Measurements from ENCODE around the gene ANO1.

Gene ANO1

DNA sequence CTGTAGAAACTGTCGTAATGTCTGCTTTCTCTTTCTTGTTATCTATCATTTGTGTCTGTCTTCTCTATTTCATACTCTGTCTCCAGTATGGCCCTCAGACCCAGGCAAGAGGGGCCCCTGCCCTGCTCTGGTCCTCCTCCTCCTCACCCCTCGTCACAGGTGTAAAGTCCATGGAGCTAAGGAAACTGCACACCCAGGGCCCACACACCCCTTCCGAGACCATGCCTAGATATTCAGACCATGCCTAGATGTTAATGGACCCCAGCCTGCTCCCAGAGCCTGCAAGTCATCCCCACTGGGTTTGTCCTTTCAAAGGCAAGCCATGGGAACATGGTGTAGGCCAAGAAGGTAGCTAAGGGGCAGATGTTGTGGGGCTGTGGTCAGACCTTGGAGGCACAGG lies 24.1 kb upstream of the ANO1 start:
- DNase-seq = no peak

DNA sequence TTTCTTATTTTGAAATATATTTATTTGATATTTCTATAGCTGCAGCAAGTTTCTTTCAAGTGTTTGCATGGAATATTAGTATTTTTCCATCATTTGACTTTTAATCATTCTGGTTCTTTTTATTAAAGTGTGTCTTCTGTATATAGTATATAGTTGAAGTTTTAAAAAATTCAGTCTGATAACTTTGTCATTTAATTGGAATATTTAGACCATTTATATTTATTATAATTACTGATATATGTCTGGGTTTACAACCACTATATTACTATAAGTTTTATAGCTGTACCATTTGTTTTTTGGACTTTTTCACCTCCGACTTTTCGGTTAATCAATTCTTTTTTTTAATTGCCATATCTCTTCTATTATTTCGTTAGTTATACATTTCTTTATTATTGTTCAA lies 22.7 kb upstream of the ANO1 start:
- DNase-seq = no peak

DNA sequence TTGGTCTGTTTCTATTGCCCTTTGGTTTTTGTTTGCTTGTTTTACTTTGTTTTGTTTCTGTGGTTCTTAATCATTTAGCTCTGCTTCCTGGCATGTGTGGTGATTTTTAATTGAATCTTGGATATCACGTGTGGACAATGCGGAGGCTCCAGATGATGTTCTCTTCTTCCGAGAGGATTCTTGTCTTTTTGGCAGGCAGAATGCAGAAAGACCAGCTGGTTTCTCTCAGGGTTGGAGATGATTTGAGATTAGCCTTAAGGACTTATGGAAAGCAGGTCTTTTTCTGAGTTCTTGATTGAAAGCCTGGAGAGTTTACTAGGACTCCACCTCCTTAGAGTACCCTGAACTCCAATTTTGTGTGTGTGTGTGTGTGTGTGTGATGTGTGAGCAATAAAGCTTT lies 21.0 kb upstream of the ANO1 start:
- DNase-seq = no peak

- no peak for DNase-seq
These were observed 18.1 kb upstream of the ANO1 start for GRCh38 chr11:70059971-70060370.

DNA sequence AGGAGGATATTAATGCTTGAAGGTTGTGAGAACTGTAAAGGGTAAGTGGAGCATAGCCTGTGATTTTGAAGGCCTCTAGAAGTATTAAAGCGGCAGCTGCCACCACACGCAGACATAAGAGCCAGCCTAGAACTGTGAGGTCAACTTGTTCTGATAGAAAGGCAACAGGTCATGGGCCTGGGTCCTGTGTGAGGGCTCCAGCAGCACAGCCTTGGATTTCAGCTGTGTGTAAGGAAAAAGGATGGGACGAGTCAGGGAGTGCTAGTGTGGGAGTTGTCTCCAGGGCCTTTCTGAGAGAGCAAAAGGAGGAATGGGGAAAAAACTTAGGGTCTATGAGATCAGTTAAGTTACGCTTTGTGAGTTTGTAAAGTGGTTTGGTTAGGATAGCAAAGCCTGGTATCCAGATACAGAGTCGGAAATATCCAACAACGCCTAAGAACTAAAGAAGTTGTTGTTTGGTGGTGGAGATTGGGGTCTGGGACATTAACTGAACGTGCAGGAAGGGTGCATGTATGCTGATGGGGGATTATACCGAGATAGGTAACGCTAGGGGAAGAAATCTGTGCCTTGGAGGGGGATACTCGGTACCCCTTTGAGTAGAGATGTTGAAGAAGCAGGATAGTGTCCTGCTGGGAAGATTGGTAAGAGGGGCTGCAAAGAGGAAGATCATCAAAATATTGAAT lies 17.4 kb upstream of the ANO1 start:
- DNase-seq = no peak

DNA sequence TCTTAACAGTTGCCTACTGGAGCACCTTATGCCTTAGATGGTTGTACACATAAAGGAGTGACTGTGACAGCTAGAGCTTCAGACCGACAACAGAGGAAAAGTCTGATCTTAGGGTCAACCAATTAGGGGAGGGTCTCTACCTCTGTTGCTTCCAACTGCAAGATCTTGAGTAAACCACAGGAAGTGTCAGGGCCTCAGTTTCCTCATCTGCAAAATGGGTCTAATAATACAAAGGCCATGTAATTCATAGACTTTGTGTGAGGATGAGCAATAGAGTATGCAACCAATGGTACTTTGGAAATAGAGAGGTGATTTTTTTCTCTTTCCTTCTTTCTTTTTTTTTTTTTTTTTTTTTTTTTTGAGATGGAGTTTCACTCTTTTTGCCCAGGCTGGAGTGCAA lies 16.4 kb upstream of the ANO1 start:
- no peak for DNase-seq

GRCh38 chr11:70063121-70063520 lies 15.0 kb upstream of the ANO1 start:
- DNase-seq = no peak

DNA sequence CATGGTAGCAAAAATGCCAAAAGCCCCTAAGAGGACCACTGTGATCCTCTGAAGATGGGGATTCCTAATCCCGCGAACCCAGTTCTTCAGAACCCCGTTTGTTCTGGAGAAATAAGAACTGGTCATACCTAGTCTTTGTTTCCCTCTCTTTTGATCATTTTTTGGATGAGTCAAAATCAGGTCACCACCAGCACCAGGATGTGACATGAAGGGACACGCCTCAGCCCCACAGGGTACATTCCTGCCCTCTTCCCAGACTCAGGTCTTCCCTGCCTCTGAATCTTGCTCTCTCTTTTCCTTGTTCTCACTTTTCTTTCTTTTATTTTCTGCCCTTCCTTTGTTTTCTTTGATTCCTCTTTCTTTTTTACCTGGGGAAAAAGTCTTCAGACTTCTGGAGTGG lies 14.6 kb upstream of the ANO1 start:
- DNase-seq = no peak

GRCh38 chr11:70064008-70064725 lies 13.9 kb upstream of the ANO1 start:
- no peak for DNase-seq

GRCh38 chr11:70064726-70065317 lies 13.3 kb upstream of the ANO1 start:
- DNase-seq = no peak

DNA sequence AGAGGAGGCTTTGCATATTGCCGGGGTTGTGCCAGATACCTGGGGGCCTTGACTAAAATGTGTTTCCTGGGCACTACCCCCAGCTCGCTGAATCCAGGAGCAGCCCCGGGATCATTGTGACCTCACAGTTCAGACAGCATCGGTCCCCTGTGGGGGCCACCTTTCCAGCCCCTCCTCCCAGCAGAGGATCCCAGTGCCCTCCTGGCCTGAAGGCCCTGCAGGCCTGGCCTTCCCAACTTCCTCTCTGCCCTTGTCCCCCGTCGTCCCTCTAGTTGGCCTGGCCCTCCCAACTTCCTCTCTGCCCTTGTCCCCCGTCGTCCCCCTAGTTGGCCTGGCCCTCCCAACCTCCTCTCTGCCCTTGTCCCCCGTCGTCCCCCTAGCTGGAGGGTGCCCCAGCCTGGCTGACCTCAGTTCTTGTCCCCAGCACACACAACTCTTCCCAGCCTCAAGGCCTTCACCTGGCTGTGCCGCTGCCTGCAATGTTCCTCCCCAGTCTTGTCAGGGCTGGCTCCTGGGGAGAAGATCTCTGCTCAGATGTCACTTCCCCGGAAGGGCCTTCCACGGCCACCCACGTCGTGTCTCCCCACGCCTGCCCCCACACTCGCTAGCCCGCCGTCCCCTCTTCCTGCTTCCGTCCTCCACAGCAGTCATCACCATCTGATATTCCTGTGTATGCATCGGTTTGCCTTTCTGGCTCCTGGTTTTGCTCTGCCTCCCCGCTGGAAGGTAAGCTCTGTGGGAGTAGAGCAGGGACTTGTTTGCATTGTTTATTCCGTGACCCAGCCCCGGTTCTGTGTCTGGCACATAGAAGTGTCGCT lies 12.6 kb upstream of the ANO1 start:
- DNase-seq = no peak

DNA sequence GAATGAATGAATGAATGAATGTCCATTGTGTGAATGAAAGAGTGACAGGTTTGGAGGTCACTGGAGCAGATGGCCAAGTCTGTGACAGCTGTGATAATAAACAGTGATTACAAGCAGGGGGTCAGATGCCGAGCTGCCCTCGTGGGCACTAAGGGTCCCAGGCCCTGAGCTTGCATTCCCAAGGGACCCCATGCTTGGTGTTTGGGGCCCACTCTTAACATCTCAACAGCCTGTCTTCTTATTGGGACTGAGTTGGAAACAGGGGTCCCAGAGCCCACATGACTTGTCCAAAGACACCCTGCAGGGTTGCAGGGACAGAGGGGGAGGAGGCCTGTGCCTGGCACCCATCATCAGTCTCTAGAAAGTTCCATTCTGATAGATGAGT lies 12.0 kb upstream of the ANO1 start:
- no peak for DNase-seq

DNA sequence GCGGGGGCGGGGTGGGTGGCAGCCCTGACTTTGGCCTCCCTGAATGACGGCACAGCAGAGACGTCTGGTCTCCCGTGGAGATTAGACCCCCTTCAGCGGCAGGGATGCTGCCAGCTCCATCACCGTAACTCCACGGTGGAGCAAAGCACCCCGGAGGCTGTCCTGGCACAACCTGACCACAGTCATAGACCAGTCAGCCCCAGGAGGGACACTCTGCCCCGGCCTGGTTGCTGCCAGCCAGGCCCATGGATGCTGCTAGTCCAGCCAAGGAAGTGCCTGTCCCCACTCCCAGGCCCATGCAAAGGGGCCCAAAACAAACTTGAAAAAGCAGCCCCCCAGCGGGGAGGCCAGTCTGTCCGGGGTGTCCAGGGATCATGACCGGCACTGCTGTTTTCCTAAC lies 11.5 kb upstream of the ANO1 start:
- DNase-seq = no peak

DNA sequence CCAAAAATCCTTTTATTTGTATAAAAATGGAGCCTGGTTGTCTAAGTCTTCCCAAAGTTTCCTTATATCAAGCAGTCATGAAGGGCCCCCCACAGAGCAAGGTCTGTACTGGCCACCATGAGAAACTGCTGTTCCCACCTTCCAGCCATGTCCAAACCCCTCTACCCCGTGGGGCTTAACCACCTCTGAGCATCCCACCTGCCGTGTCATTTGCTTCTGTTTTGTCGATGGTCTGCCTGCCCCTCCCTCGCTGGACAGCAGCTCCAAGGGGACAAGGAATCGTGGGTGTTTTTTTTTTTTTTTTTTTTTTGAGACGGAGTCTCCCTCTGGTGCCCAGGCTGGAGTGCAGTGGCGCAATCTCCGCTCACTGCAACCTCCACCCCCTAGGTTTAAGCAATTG lies 11.1 kb upstream of the ANO1 start:
- DNase-seq = no peak

GRCh38 chr11:70067591-70068341 lies 10.4 kb upstream of the ANO1 start:
- no peak for DNase-seq

GRCh38 chr11:70068345-70068744 lies 9.8 kb upstream of the ANO1 start:
- DNase-seq = no peak

DNA sequence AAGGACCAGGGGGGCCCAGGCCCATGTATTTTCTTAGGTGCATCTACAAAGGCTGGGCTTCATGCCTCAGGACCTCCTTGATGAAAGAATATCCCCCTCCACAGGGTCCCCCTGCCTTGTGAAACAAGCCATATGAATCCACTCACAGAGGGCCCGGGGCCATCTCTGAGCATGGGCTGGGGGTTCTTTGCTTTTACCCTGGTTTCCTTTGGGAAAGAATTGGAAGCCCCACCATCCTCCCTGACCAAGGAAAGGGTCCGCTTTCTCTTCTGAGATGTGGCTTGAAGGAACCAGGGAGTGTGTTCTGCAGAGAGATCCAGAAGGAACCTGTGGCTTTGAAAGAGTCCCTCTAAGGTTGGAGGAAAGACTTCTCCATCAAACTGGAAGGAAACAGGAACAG lies 9.2 kb upstream of the ANO1 start:
- no peak for DNase-seq

DNA sequence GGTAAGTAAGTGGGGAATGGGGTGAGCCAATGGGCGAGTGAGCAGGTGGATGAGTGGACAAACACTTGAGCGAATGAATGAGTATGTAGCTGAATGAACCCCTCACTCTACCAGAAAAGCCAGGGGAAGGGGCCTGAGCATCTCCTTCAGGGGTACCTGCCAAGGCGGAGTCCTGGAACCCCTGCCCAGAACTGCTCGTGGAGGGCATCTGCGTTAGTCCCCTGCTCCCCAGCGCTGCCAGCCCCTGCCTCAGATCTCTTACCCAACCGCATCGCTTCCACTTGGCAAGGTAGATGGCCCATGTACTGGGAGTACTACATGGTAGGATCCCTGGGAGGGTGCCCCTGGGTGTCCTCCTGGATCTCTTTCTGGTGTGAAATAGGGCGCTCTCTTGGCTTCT lies 7.4 kb upstream of the ANO1 start:
- DNase-seq = no peak

GRCh38 chr11:70071996-70072395 lies 6.1 kb upstream of the ANO1 start:
- no peak for DNase-seq

GRCh38 chr11:70072461-70072860 lies 5.7 kb upstream of the ANO1 start:
- DNase-seq = no peak

DNA sequence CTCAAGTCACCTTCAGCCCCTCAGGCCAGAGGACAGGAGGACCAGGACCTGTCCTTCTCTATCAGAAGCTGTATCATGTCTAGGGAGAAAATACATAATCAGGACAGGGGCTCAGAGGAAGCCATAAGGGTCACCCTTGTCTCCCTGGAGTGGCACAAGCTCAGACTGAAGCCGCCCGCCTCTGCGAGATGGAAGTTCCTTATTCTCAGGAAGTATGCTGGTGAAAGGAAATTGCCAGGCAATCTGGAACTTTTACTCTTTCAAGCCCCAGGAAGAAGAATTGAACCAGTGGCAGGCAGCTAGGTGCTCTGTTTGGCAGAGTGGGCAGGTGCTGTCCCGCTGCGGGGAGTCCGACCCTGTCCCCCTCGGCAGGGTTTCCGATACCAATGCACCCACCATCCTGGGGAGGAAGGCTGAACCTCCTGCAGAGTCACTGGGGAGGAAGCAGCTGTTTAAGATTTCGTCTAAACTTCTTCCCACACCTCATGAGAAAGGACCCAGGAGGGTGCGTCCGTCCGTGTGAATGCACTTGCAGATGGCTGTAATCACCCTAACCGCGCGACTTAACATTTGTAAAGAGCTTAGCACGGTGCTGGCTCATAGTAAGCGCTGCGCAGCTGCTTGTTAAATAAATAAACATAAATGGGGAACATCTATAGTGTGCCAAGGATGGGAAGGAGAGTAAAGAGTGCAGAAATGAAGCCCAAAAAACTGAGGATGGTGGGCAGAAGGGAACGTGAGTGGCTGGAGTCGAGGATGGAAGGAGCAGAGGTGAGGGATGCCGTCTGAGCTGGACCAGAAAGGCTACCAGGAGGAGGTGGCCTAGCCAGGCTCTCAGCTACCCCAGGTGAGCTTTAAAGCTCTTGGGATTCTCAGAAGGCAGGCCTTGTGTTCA lies 5.0 kb upstream of the ANO1 start:
- DNase-seq = no peak

GRCh38 chr11:70073871-70074371 lies 4.2 kb upstream of the ANO1 start:
- no peak for DNase-seq
